H9 (cell line): ENCODE data around the gene FBXO47. TPM values are rescaled to one million over a fixed set of nuclear protein-coding genes. Genes with fewer than 3 reads are reported as not detected.
A peak's percentile ranks its signal among the peaks of the same experiment; 100 is the strongest.

Source experiments
- DNase-seq: peaks from one replicate; pipeline ENCODE4 v3.0.0-alpha.2; 2017
- H2AFZ ChIP-seq: one replicate; pipeline ENCODE4 v1.6.1; 2013; ENCODE audit warnings: mild to moderate bottlenecking, low read length, control low read depth, moderate library complexity
- H2AK5ac ChIP-seq: 2 replicates; pipeline ENCODE4 v1.6.1; 2013; ENCODE audit warnings: low read length, control low read depth, mixed read lengths; ENCODE audit not compliant: insufficient read length
- H2BK120ac ChIP-seq: one replicate; pipeline ENCODE4 v1.6.1; 2013; ENCODE audit warnings: low read depth, mild to moderate bottlenecking, low read length, control low read depth, inconsistent platforms; ENCODE audit not compliant: poor library complexity, severe bottlenecking
- H2BK12ac ChIP-seq: 2 replicates; pipeline ENCODE4 v1.6.1; 2013; ENCODE audit warnings: low read length, control low read depth, mixed read lengths, low read depth; ENCODE audit not compliant: insufficient read length
- H2BK15ac ChIP-seq: 2 replicates; pipeline ENCODE4 v1.6.1; 2013; ENCODE audit warnings: low read depth, low read length, control low read depth
- H2BK20ac ChIP-seq: one replicate; pipeline ENCODE4 v1.6.1; 2013; ENCODE audit warnings: low read depth, mild to moderate bottlenecking, low read length, control low read depth, inconsistent platforms; ENCODE audit not compliant: poor library complexity, severe bottlenecking
- H2BK5ac ChIP-seq: 2 replicates; pipeline ENCODE4 v1.6.1; 2013; ENCODE audit warnings: low read length, control low read depth, mixed read lengths; ENCODE audit not compliant: insufficient read length
- H3K14ac ChIP-seq: 2 replicates; pipeline ENCODE4 v1.6.1; 2013; ENCODE audit warnings: low read length, control low read depth; ENCODE audit not compliant: insufficient read depth
- H3K18ac ChIP-seq: 2 replicates; pipeline ENCODE4 v1.6.1; 2013; ENCODE audit warnings: low read depth, mild to moderate bottlenecking, mixed read lengths, low read length, control low read depth; ENCODE audit not compliant: insufficient read length
- H3K23ac ChIP-seq: 2 replicates; pipeline ENCODE4 v1.6.1; 2013; ENCODE audit warnings: low read length, control low read depth, mixed read lengths, low read depth; ENCODE audit not compliant: insufficient read length
- H3K23me2 ChIP-seq: 2 replicates; pipeline ENCODE4 v1.6.1; 2013; ENCODE audit warnings: low read depth, mild to moderate bottlenecking, mixed read lengths, low read length, control low read depth; ENCODE audit not compliant: insufficient read length, poor library complexity, severe bottlenecking
- H3K27ac ChIP-seq: 2 replicates; pipeline ENCODE4 v1.5.1; 2013; ENCODE audit warnings: low read length, control low read depth, mixed read lengths, low read depth; ENCODE audit not compliant: insufficient read length
- H3K27me3 ChIP-seq: 2 replicates; pipeline ENCODE4 v1.6.1; 2013; ENCODE audit warnings: low read length, control low read depth, inconsistent platforms; ENCODE audit not compliant: insufficient read depth
- H3K4ac ChIP-seq: 2 replicates; pipeline ENCODE4 v1.6.1; 2013; ENCODE audit warnings: low read depth, mild to moderate bottlenecking, control low read depth, inconsistent platforms, low read length, moderate library complexity
- H3K4me1 ChIP-seq: 2 replicates; pipeline ENCODE4 v1.6.1; 2013; ENCODE audit warnings: low read length, control low read depth, inconsistent platforms; ENCODE audit not compliant: insufficient read depth
- H3K4me2 ChIP-seq: 2 replicates; pipeline ENCODE4 v1.6.1; 2013; ENCODE audit warnings: low read length, control low read depth, mixed read lengths; ENCODE audit not compliant: insufficient read length, insufficient read depth
- H3K56ac ChIP-seq: 2 replicates; pipeline ENCODE4 v1.6.1; 2013; ENCODE audit warnings: low read depth, mild to moderate bottlenecking, mixed read lengths, low read length, control low read depth; ENCODE audit not compliant: insufficient read length
- H3K79me1 ChIP-seq: 2 replicates; pipeline ENCODE4 v1.6.1; 2013; ENCODE audit warnings: low read depth, mild to moderate bottlenecking, moderate library complexity, low read length, control low read depth, inconsistent platforms; ENCODE audit not compliant: insufficient read depth, poor library complexity, severe bottlenecking
- H3K79me2 ChIP-seq: 2 replicates; pipeline ENCODE4 v1.6.1; 2013; ENCODE audit warnings: low read length, control low read depth, inconsistent platforms; ENCODE audit not compliant: insufficient read depth
- H3K9ac ChIP-seq: 2 replicates; pipeline ENCODE4 v1.6.1; 2013; ENCODE audit warnings: low read length, control low read depth, mixed read lengths; ENCODE audit not compliant: insufficient read length; ENCODE audit errors: extremely low read depth
- H3K9me3 ChIP-seq: one replicate; pipeline ENCODE4 v1.6.1; 2013; ENCODE audit warnings: low read depth, low read length, inconsistent platforms; ENCODE audit not compliant: control insufficient read depth
- H3T11ph ChIP-seq: one replicate; pipeline ENCODE4 v1.6.1; 2013; ENCODE audit warnings: mild to moderate bottlenecking, low read length, control low read depth, inconsistent platforms
- H4K20me1 ChIP-seq: one replicate; pipeline ENCODE4 v1.6.1; 2013; ENCODE audit not compliant: control insufficient read depth, insufficient read length, insufficient read depth
- H4K5ac ChIP-seq: 2 replicates; pipeline ENCODE4 v1.6.1; 2013; ENCODE audit warnings: low read depth, mild to moderate bottlenecking, mixed read lengths, low read length, control low read depth; ENCODE audit not compliant: insufficient read length
- H4K8ac ChIP-seq: replicated peaks from 2 replicates; pipeline ENCODE4 v1.6.1; 2013; ENCODE audit warnings: low read length, control low read depth, mixed read lengths, low read depth; ENCODE audit not compliant: insufficient read length
- H4K91ac ChIP-seq: 2 replicates; pipeline ENCODE4 v1.6.1; 2013; ENCODE audit warnings: low read depth, mild to moderate bottlenecking, moderate library complexity, mixed read lengths, low read length, control low read depth; ENCODE audit not compliant: insufficient read length
- H3K27ac Mint-ChIP-seq, 3 experiments: 2 replicates in 2 of 3; 3 replicates in 1 of 3; pipeline ENCODE4 v1.8.0; 2020 to 2021; ENCODE audit warnings: mixed read lengths in 3 of 3, mild to moderate bottlenecking in 1 of 3, moderate library complexity in 1 of 3
- H3K27me3 Mint-ChIP-seq: 2 replicates; pipeline ENCODE4 v1.8.0; 2021; ENCODE audit warnings: low read depth, mild to moderate bottlenecking, moderate library complexity, mixed read lengths
- H3K36me3 Mint-ChIP-seq, 3 experiments: 2 replicates in 2 of 3; 3 replicates in 1 of 3; pipeline ENCODE4 v1.8.0; 2020 to 2021; ENCODE audit warnings: low read depth in 3 of 3, mixed read lengths in 3 of 3; ENCODE audit not compliant: insufficient read depth in 1 of 3
- H3K4me1 Mint-ChIP-seq, 2 experiments: 2 replicates each; pipeline ENCODE4 v1.8.0; 2020; ENCODE audit warnings: mixed read lengths in 2 of 2
- H3K4me3 Mint-ChIP-seq, 2 experiments: 2 replicates in 1 of 2; 3 replicates in 1 of 2; pipeline ENCODE4 v1.8.0; 2020 to 2021; ENCODE audit warnings: mild to moderate bottlenecking in 2 of 2, mixed read lengths in 2 of 2, moderate library complexity in 1 of 2
- H3K9me3 Mint-ChIP-seq, 2 experiments: 2 replicates in 1 of 2; 3 replicates in 1 of 2; pipeline ENCODE4 v1.8.0; 2020; ENCODE audit warnings: mild to moderate bottlenecking in 2 of 2, mixed read lengths in 2 of 2, moderate library complexity in 1 of 2
- CTCF ChIP-seq: fragments of 200-600 bp; sonication (generic); conservative IDR thresholded peaks from 3 replicates; pipeline ENCODE4 v1.8.0; 2021; ENCODE audit warnings: antibody characterized with exemption, mild to moderate bottlenecking
- WGBS: extraction: QIAGEN DNeasy Blood & Tissue Kit; methylation state at CpG from one replicate; pipeline ENCODE4 v1.1.7; 2013; ENCODE audit warnings: missing lambda C conversion rate, low lambda C conversion rate, mixed read lengths; ENCODE audit not compliant: insufficient read length; ENCODE audit errors: extremely low coverage; 5-methylcytosine and 5-hydroxymethylcytosine counted together
- total RNA-seq: library from RNA; stranded (reverse); gene quantifications from 2 replicates; pipeline ENCODE4 v1.2.1, GENCODE V29; 2021

The FBXO47 gene
- total RNA-seq, 1 experiment from 2014 or later: not detected

- Histone ChIP-seq H2BK15ac (no peak overlapping the region), H3K9me3 (no peaks in the 10 kb centered on the region), H3K23ac (no peak overlapping the region), H3K4me2 (no peak overlapping the region), H2AK5ac (no peak overlapping the region), H2BK20ac (no peak overlapping the region), H2BK5ac (no peak overlapping the region), H4K8ac (no peak overlapping the region), H3K79me2 (no peaks in the 10 kb centered on the region), H3T11ph (no peak overlapping the region), H3K27me3 (no peaks in the 10 kb centered on the region), H4K20me1 (no peaks in the 10 kb centered on the region), H3K9ac (no peak overlapping the region), H4K91ac (no peak overlapping the region), H2BK12ac (no peak overlapping the region), H3K56ac (no peak overlapping the region), H3K27ac (no peak overlapping the region), H3K4me1 (no peaks in the 10 kb centered on the region), H3K79me1 (no peaks in the 10 kb centered on the region), H2AFZ (no peak overlapping the region), H3K14ac (no peak overlapping the region), H2BK120ac (no peak overlapping the region), H3K18ac (no peak overlapping the region), H4K5ac (no peak overlapping the region), H3K4ac (no peak overlapping the region), H3K23me2 (no peaks in the 10 kb centered on the region)
- TF ChIP-seq CTCF: no peak
- WGBS: no CpG with 5 or more reads among the region's 10 CpGs
- H3K4me3 Mint-ChIP-seq: no peak overlapping the region
- peaks cover 12 to 17% of the 10 kb centered on the region in 2 experiments for H3K4me1 Mint-ChIP-seq
- peaks cover 11 to 25% (median 22%) of the 10 kb centered on the region in 3 experiments for H3K36me3 Mint-ChIP-seq
- 0 out of 7 replicates have a peak overlapping the region, but pooled peaks of 1 of the 3 experiments have one; percentile 39 for H3K27ac Mint-ChIP-seq
- H3K9me3 Mint-ChIP-seq: no peaks in the 10 kb centered on the region
- DNase-seq: peak; percentile 23
- no peaks in the 10 kb centered on the region for H3K27me3 Mint-ChIP-seq
These were observed 56.0 kb downstream of the FBXO47 start for GRCh38 chr17:38911081-38911730.
